HPDE6-E6E7 (cell line): Measurements from ENCODE around the gene UCHL3.

ENCODE experiments used
- DNase-seq: peaks from one replicate; pipeline ENCODE4 v3.0.0; 2011; ENCODE audit warnings: missing footprints; ENCODE audit errors: extremely low spot score

The UCHL3 gene

GRCh38 chr13:75621147-75621546, 71.6 kb downstream of the UCHL3 start:
- DNase-seq, result no peak

GRCh38 chr13:75628801-75629200, 79.2 kb downstream of the UCHL3 start:
- DNase-seq, result no peak

- DNase-seq, result no peak
These were observed 83.7 kb downstream of the UCHL3 start for GRCh38 chr13:75633285-75633684.

GRCh38 chr13:75635101-75635827, 85.7 kb downstream of the UCHL3 start:
- peak; percentile 28 for DNase-seq

GRCh38 chr13:75635828-75636435, 86.3 kb downstream of the UCHL3 start, which contains the start of gene LMO7:
Gene LMO7, plus strand, starts transcription at chr13:75636330. Its CDS starts 328 bp downstream, at chr13:75636658.
- DNase-seq, result peak; percentile 43

GRCh38 chr13:75636436-75637180, 87.0 kb downstream of the UCHL3 start:
- DNase-seq, result peak; percentile 11

GRCh38 chr13:75637181-75637750, 87.7 kb downstream of the UCHL3 start:
- DNase-seq, result no peak

GRCh38 chr13:75639454-75639853, 89.9 kb downstream of the UCHL3 start:
- no peak for DNase-seq

- DNase-seq, result no peak
These were observed 91.4 kb downstream of the UCHL3 start for GRCh38 chr13:75641026-75641425.

- no peak for DNase-seq
These were observed 93.6 kb downstream of the UCHL3 start for GRCh38 chr13:75643182-75643581.

GRCh38 chr13:75643693-75644092, 94.1 kb downstream of the UCHL3 start:
- no peak for DNase-seq

- DNase-seq, result no peak
These were observed 95.5 kb downstream of the UCHL3 start for GRCh38 chr13:75645141-75645540.

- no peak for DNase-seq
These were observed 97.7 kb downstream of the UCHL3 start for GRCh38 chr13:75647126-75647784.

- no peak for DNase-seq
These were observed 98.9 kb downstream of the UCHL3 start for GRCh38 chr13:75648446-75648845.

- no peak for DNase-seq
These were observed 101.4 kb downstream of the UCHL3 start for GRCh38 chr13:75651013-75651412.

- DNase-seq, result no peak
These were observed 103.1 kb downstream of the UCHL3 start for GRCh38 chr13:75652726-75653125.
